Cortex of kidney (tissue), 1 donor: ENCODE results near the gene TIGD1.

Source experiments
- DNase-seq: peaks from one replicate; lab custom pipeline; 2025; lab: John Stamatoyannopoulos, UW

The TIGD1 gene

DNA sequence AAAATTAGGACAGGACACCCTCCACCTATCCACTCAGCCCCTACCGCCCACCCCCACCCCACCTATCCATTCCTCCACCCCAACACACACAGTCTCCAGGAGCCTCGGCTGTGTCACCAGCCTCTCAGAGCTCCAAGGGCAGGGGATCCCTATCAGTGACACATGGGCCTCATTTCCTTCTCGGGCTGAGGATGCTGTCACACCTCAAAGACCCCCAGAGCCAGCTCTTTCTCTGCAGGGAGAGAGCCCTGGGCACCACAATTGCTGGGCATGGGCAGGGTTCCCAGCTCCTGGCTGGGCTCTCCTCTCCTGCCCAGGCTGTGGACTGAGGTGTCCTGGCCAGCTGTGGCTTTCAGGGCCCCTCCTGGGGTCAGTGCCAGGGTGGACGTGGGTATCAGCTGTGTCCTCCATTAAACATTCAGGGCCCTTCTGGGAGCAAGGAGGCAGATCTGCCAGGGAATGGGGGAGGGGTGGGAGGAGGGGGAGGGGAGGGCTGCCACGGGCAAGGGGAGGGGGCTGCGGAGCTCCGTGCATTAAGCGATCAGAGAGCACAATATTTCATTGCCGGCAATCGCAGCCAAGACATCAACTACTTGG, 48.5 kb downstream of the TIGD1 start:
- DNase-seq = no peak

DNA sequence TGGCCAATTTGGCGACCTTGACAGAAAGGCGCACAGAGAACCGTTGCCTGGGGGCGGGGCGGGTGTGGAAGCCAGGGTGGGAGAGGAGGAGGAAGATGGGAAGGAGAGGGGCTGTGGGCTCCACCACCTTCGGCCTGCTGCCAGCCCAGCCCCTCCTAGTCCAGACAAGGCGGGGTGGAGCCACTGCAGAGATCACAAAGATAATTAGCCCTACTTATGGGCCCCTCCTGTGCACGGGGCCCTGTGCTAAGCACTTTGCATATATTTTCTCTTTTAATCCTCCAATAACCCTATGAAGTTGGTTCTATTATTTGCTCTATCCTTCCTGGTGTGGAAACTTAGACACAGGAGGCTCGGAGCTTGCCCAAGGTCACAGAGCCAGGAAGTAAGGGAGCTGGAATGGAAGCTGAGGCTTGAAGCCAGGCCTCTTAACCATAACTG, 49.0 kb downstream of the TIGD1 start:
- no peak for DNase-seq

DNA sequence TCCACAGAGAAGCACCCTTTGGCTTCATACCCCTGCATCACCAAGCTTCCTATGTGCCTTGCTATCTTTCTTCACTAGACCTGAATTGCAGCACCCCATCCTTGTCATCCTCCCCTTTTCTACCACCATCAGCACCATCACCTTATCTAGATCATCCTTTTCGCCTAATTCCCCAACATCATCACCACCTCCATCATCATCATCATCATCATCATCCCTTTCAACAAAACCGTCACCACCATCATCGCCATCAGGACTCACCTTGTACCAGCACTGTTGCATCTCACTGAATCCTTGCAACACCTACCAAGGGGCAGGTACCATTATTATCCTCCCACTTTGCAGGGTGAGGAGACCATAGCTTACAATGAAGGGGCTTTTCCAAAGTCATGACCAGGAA, 51.9 kb downstream of the TIGD1 start:
- no peak for DNase-seq
